Heart right ventricle (tissue), 16 donors: ENCODE data around the gene TRABD2A. TPM values are rescaled to one million over a fixed set of nuclear protein-coding genes. Genes with fewer than 3 reads are reported as not detected.

Experiments used
- ATAC-seq, 8 donors: fragments of 200-7000 bp; cut with Tn5 transposase; one replicate each; pipeline ENCODE4 v1.9.1; 2020; ENCODE audit warnings: mild to moderate bottlenecking in 8 of 8, moderate library complexity in 8 of 8, moderate number of reproducible peaks in 1 of 8
- DNase-seq, 2 donors: peaks; one replicate each; pipeline ENCODE4 v3.0.0-alpha.2; 2020
- H3K27ac ChIP-seq, 10 donors: fragments of 200-600 bp; sonication (generic) in 2 of 10; one replicate each; pipeline versions ENCODE4 v1.5.0 to v1.8.0; 2020 to 2022; ENCODE audit warnings: mild to moderate bottlenecking in 3 of 10
- H3K27me3 ChIP-seq, 7 donors: fragments of 200-600 bp; one replicate each; pipeline ENCODE4 v1.8.0; 2021 to 2022; ENCODE audit warnings: mild to moderate bottlenecking in 2 of 7
- H3K36me3 ChIP-seq, 9 donors: fragments of 200-600 bp; sonication (generic) in 1 of 9; one replicate each; pipeline versions ENCODE4 v1.5.0 to v1.8.0; 2020 to 2022; ENCODE audit warnings: mild to moderate bottlenecking in 2 of 9
- H3K4me1 ChIP-seq, 9 donors: fragments of 200-600 bp; sonication (generic) in 1 of 9; one replicate each; pipeline versions ENCODE4 v1.5.0 to v1.8.0; 2020 to 2022; ENCODE audit warnings: mild to moderate bottlenecking in 4 of 9
- H3K4me3 ChIP-seq, 10 donors: fragments of 200-600 bp; sonication (generic) in 2 of 10; one replicate each; pipeline versions ENCODE4 v1.5.0 to v1.8.0; 2020 to 2022; ENCODE audit warnings: mild to moderate bottlenecking in 7 of 10, moderate library complexity in 2 of 10
- H3K9me3 ChIP-seq, 11 donors: fragments of 200-600 bp in 10 of 11; sonication (generic) in 2 of 11; one replicate each; pipeline versions ENCODE4 v1.5.0 to v1.8.0; 2013 to 2022; ENCODE audit warnings: mild to moderate bottlenecking in 2 of 11, control low read depth in 1 of 11, moderate library complexity in 1 of 11
- WGBS, 2 donors: extraction: QIAGEN DNeasy Blood & Tissue Kit; methylation state at CpG; one replicate each; pipeline ENCODE4 v1.1.7; 2013; ENCODE audit warnings: inconsistent platforms in 1 of 2; 5-methylcytosine and 5-hydroxymethylcytosine counted together
- intact Hi-C, 10 donors: fragments of 100-400 bp; cut with DNase I; formaldehyde crosslinking; loops; one replicate each; pipeline versions ENCODE4 v1.11.1 to v1.14.2; 2022
- polyA plus RNA-seq, 2 donors: library from polyadenylated mRNA; stranded (reverse); fragments of 200-250 nt; gene quantifications; one replicate each; pipeline ENCODE4 v1.2.3, GENCODE V29; 2013
- total RNA-seq, 10 donors: library from RNA; stranded (reverse); fragmentation: NEBNext Ultra II Directional in 3 of 10; extraction: Animal tissue kit (Norgen Biotek cat#: 25700) in 3 of 10; gene quantifications; one replicate each; pipeline versions ENCODE4 v1.2.1 to v1.2.4, GENCODE V29; 2021 to 2023
- TF ChIP-seq, protein P1 (sequence below), 9 donors: fragments of 200-600 bp; sonication (generic) in 2 of 9; IDR thresholded peaks; one replicate each; pipeline versions ENCODE4 v1.5.0 to v1.8.0; 2021 to 2022; ENCODE audit warnings: antibody characterized with exemption in 9 of 9, mild to moderate bottlenecking in 5 of 9, moderate library complexity in 1 of 9
- donor health status: Arrhythmogenic right ventricular cardiomyopathy.
- donor health status: ischemic (EF 13 %, LVEDD 7.1; RV severe dilation, severe dysfunction).
- donor health status: healthy with polysubstance abuse.
- donor health status: DM: no; HTN: yes; CAD: no.
- donor health status: DM: no; HTN: no; CAD: no.
- donor health status: ischemic (EF 25% LVEDD 6.9; RV normal size, moderate dysfunction).
- donor health status: ischemic (EF 25% LVEDD 5.7; RV mildly dilated, moderate dysfunction).
- donor health status: healthy.
- donor health status: DM: yes; HTN: yes; CAD: no.
- donor health status: Ischemic cardiomyopathy.
- donor health status: ischemic (EF 35%, LVEDD 5.7; RV mildly dilated, moderate dysfunction).
- donor health status: nonischemic (EF 11% LVEDD 7.7; RV severe dilation, severe dysfunction).
- donor health status: DM: yes; HTN: yes; CAD: no.
- donor health status: PGD.
- donor health status: ischemic (EF 29% LVEDD 5.4; RV normal size, mild dysfunction).
- donor health status: nonischemic (EF 23%, LVEDD 6.1; RV moderate dilation, normal function).

TRABD2A gene
- total and polyA plus RNA-seq, 12 donors = 0.34 to 2.0 (median 0.68) TPM

DNA sequence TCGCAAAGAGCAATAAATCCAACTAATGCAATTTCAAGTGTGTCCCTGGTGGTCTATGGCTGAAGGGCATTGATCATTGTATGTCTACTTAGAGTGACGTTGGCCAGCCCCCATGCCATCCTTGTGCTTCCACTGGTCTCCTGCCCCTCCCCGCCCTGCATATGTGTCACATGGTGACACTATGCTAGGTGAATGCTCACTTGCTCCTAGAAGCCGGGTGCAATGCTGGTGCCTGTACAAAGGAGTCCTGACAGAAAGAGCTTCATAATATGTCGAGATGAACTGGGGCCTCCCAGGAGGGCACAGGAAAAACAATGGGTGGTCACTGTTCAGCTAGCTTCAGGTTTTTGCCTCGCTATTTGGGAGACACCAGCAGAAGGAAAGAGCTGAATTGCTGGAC lies 5.9 kb upstream of the TRABD2A start:
- peaks cover 0 to 12% (median 0%) of the 10 kb centered on the region in 7 donors for H3K27me3 ChIP-seq
- intact Hi-C loops = loop anchor here in 1 of 10 donors (10.0 kb wide), 1 partner anchor 392 kb away; no protein-coding TSS in a partner anchor
- TF ChIP-seq, protein P1, sequence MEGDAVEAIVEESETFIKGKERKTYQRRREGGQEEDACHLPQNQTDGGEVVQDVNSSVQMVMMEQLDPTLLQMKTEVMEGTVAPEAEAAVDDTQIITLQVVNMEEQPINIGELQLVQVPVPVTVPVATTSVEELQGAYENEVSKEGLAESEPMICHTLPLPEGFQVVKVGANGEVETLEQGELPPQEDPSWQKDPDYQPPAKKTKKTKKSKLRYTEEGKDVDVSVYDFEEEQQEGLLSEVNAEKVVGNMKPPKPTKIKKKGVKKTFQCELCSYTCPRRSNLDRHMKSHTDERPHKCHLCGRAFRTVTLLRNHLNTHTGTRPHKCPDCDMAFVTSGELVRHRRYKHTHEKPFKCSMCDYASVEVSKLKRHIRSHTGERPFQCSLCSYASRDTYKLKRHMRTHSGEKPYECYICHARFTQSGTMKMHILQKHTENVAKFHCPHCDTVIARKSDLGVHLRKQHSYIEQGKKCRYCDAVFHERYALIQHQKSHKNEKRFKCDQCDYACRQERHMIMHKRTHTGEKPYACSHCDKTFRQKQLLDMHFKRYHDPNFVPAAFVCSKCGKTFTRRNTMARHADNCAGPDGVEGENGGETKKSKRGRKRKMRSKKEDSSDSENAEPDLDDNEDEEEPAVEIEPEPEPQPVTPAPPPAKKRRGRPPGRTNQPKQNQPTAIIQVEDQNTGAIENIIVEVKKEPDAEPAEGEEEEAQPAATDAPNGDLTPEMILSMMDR (IDR thresholded peaks at IDR 0.05) = no peak
- H3K4me3 ChIP-seq = no peak overlapping the region
- WGBS, 2 donors = 94 to 97% methylated on average over 6 of the region's 6 CpGs
- H3K4me1 ChIP-seq = peaks cover 0 to 32% (median 4%) of the 10 kb centered on the region in 9 donors
- DNase-seq (no peak), ATAC-seq (no peak)
- H3K36me3 ChIP-seq = no peaks in the 10 kb centered on the region
- H3K27ac ChIP-seq = no peak overlapping the region
- no peaks in the 10 kb centered on the region for H3K9me3 ChIP-seq

- no peak overlapping the region for H3K27ac ChIP-seq
- no peak for ATAC-seq
- H3K4me1 ChIP-seq = peaks cover 5 to 47% (median 15%) of the 10 kb centered on the region in 9 donors
- H3K4me3 ChIP-seq = no peak overlapping the region
- H3K27me3 ChIP-seq = peaks cover 5 to 29% (median 15%) of the 10 kb centered on the region in 7 donors
- DNase-seq = no peak
- WGBS, 2 donors = 98 to 100% methylated on average over 2 of the region's 2 CpGs
- no peaks in the 10 kb centered on the region for H3K36me3 ChIP-seq
- no peaks in the 10 kb centered on the region for H3K9me3 ChIP-seq
- intact Hi-C loops = loop anchor here in 1 of 10 donors (10.0 kb wide), 1 partner anchor 390 kb away; no protein-coding TSS in a partner anchor
- TF ChIP-seq, protein P1 (IDR thresholded peaks at IDR 0.05) = no peak
These were observed 4.2 kb upstream of the TRABD2A start for GRCh38 chr2:84885111-84885510.

- intact Hi-C loops = loop anchor here in 7 of 10 donors (5.0 to 10.0 kb wide), 3 partner anchors 43 to 390 kb away; no protein-coding TSS in a partner anchor
- no peak overlapping the region for H3K27ac ChIP-seq
- peaks cover 8 to 47% (median 21%) of the 10 kb centered on the region in 9 donors for H3K4me1 ChIP-seq
- peaks cover 5 to 35% (median 18%) of the 10 kb centered on the region in 7 donors for H3K27me3 ChIP-seq
- DNase-seq (no peak), ATAC-seq (no peak)
- TF ChIP-seq, protein P1 (IDR thresholded peaks at IDR 0.05) = no peak
- no peaks in the 10 kb centered on the region for H3K9me3 ChIP-seq
- H3K36me3 ChIP-seq = no peaks in the 10 kb centered on the region
- H3K4me3 ChIP-seq = no peak overlapping the region
These were observed 3.6 kb upstream of the TRABD2A start for GRCh38 chr2:84884449-84884848.

DNA sequence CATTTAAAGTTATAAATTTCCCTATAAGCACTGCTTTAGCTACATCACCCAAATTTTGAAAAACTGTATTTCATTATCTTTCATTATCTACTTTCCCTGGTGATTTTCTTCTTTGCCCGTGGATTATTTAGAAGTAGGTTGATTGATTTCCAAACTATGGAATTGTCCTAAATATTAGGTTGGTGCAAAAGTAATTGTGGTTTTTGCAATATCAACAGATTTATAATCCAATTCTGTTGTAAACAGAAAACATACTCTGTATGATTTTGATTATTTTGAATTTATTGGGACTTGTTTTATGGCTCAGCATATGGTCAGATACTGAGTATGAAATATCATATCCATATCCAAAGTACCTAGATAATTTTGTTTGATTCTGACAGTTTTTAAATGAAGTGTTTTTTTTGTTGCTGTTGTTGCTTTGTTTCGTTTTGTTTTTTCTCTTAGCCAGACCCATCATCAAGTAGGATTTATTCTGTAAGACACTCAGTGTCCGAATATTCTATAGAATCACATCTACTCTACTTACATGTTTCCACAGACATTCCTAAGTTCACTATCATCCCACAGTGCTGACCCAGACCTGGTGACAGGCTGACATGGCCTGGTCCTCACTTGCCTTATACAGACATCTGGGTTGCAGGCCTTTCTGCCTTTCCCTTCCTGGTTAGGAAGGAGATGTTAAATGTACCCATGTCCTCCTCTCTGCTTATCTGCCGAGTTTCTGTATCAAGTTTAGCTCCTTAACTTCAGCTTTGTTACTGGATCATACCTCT lies 2.1 kb upstream of the TRABD2A start:
- no peak for DNase-seq
- H3K27me3 ChIP-seq = peaks cover 5 to 50% (median 26%) of the 10 kb centered on the region in 7 donors
- no peaks in the 10 kb centered on the region for H3K36me3 ChIP-seq

More for the DNA sequence above, 2.1 kb upstream of the TRABD2A start:
- no peaks in the 10 kb centered on the region for H3K9me3 ChIP-seq
- H3K4me1 ChIP-seq = peaks cover 8 to 33% (median 20%) of the 10 kb centered on the region in 9 donors
- H3K27ac ChIP-seq = no peak overlapping the region
- intact Hi-C loops = loop anchor here in 8 of 10 donors (1.0 to 10.0 kb wide), 5 partner anchors 44 to 388 kb away; no protein-coding TSS in a partner anchor
- H3K4me3 ChIP-seq = no peak overlapping the region
- WGBS, 2 donors = 92 to 93% methylated on average over 4 of the region's 4 CpGs
- no peak for ATAC-seq
- TF ChIP-seq, protein P1 (IDR thresholded peaks at IDR 0.05) = no peak
